Activated B cell treated with CpG ODN at 0.5 μM for 24 hours (primary cell): ENCODE data around the gene RCSD1. TPM values are rescaled to one million over a fixed set of nuclear protein-coding genes. Genes with fewer than 3 reads are reported as not detected.
A peak's percentile ranks its signal among the peaks of the same experiment; 100 is the strongest.

Experiments
- ATAC-seq: fragments of 200-7000 bp; cut with Tn5 transposase; one replicate; pipeline ENCODE4 v1.10.0; 2021; ENCODE audit warnings: low read depth, mild to moderate bottlenecking, moderate library complexity
- CTCF ChIA-PET: fragments of 350-600 bp; sonication (Branson Sonifier 250); formaldehyde crosslinking; loops from one replicate; lab custom pipeline; 2021; ENCODE audit warnings: antibody characterized with exemption; lab: Charles Lee
- POLR2A ChIA-PET: fragments of 350-600 bp; sonication (Branson Sonifier 250); formaldehyde crosslinking; loops from one replicate; lab custom pipeline; 2021; ENCODE audit warnings: antibody characterized with exemption; lab: Charles Lee
- DNase-seq: peaks from one replicate; pipeline ENCODE4 v3.0.0; 2022
- H3K27ac Mint-ChIP-seq: one replicate; pipeline ENCODE4 v1.8.0; 2020; ENCODE audit warnings: mixed read lengths
- H3K27me3 Mint-ChIP-seq: one replicate; pipeline ENCODE4 v1.8.0; 2021; ENCODE audit warnings: mixed read lengths
- H3K36me3 Mint-ChIP-seq: one replicate; pipeline ENCODE4 v1.8.0; 2021; ENCODE audit warnings: low read depth, mixed read lengths
- H3K4me1 Mint-ChIP-seq: one replicate; pipeline ENCODE4 v1.8.0; 2021; ENCODE audit warnings: mixed read lengths
- H3K4me3 Mint-ChIP-seq: one replicate; pipeline ENCODE4 v1.8.0; 2020; ENCODE audit warnings: mild to moderate bottlenecking, mixed read lengths
- H3K9me3 Mint-ChIP-seq: one replicate; pipeline ENCODE4 v1.8.0; 2020; ENCODE audit warnings: mixed read lengths
- CTCF ChIP-seq: fragments of 200-600 bp; IDR thresholded peaks from one replicate; pipeline ENCODE4 v1.8.0; 2022; ENCODE audit warnings: antibody characterized with exemption, mild to moderate bottlenecking
- intact Hi-C: fragments of 100-400 bp; cut with micrococcal nuclease; formaldehyde crosslinking; loops from one replicate; pipeline ENCODE4 v1.15.1; 2024
- total RNA-seq: library from RNA; stranded (reverse); gene quantifications from 2 replicates; pipeline ENCODE4 v1.2.3, GENCODE V29; 2022

Gene RCSD1
- total RNA-seq, 1 donor from 2014 or later, result 185 TPM

- Mint-ChIP-seq H3K4me3 (peak overlapping the region; percentile 11), H3K9me3 (no peaks in the 10 kb centered on the region), H3K4me1 (peaks cover 93% of the 10 kb centered on the region), H3K27ac (peak overlapping the region; percentile 77), H3K27me3 (no peaks in the 10 kb centered on the region), H3K36me3 (peaks cover 94% of the 10 kb centered on the region)
- ATAC-seq (no peak), DNase-seq (no peak)
- POLR2A ChIA-PET, result interaction anchor here (1.3 to 13.8 kb wide), 5 partner anchors 8 to 33 kb away, joined by 4 to 493 read pairs (median 82); no protein-coding TSS in a partner anchor
- intact Hi-C loops, result no loop called here
- CTCF ChIA-PET, result interaction anchor here (1.1 to 11.6 kb wide), 3 partner anchors 19 to 52 kb away, joined by 4 to 229 read pairs (median 28); no protein-coding TSS in a partner anchor
- no peak for TF ChIP-seq CTCF
These were observed 5.9 kb downstream of the RCSD1 start for GRCh38 chr1:167635941-167636340.

- Mint-ChIP-seq H3K27ac (peak overlapping the region; percentile 77), H3K4me3 (peak overlapping the region; percentile 67), H3K27me3 (no peaks in the 10 kb centered on the region), H3K36me3 (peaks cover 95% of the 10 kb centered on the region), H3K9me3 (no peaks in the 10 kb centered on the region), H3K4me1 (peaks cover 100% of the 10 kb centered on the region)
- TF ChIP-seq CTCF, result no peak
- intact Hi-C loops, result no loop called here
- POLR2A ChIA-PET, result interaction anchor here (0.6 to 13.8 kb wide), 9 partner anchors 10 to 84 kb away, joined by 3 to 493 read pairs (median 3); partner anchors contain the start of gene CREG1
- no peak for ATAC-seq
- CTCF ChIA-PET, result interaction anchor here (0.9 to 11.6 kb wide), 6 partner anchors 13 to 82 kb away, joined by 3 to 229 read pairs (median 12); no protein-coding TSS in a partner anchor
- DNase-seq, result no peak
These were observed 8.0 kb downstream of the RCSD1 start for GRCh38 chr1:167638064-167638463.

GRCh38 chr1:167640051-167640450 is 10.0 kb downstream of the RCSD1 start:
- Mint-ChIP-seq H3K36me3 (peaks cover 95% of the 10 kb centered on the region), H3K9me3 (no peaks in the 10 kb centered on the region), H3K4me3 (no peak overlapping the region), H3K4me1 (peaks cover 100% of the 10 kb centered on the region), H3K27me3 (no peaks in the 10 kb centered on the region), H3K27ac (peak overlapping the region; percentile 43)
- ChIA-PET CTCF (no interaction called here), POLR2A (interaction anchor here (1.3 kb wide), 2 partner anchors 10 to 37 kb away, joined by 3 to 5 read pairs; no protein-coding TSS in a partner anchor)
- ATAC-seq (no peak), DNase-seq (no peak)
- intact Hi-C loops, result no loop called here
- TF ChIP-seq CTCF, result no peak

- no peak for TF ChIP-seq CTCF
- H3K9me3 Mint-ChIP-seq, result no peaks in the 10 kb centered on the region
- ATAC-seq (no peak), DNase-seq (no peak)
- POLR2A ChIA-PET, result interaction anchor here (1.0 to 6.7 kb wide), 5 partner anchors 8 to 46 kb away, joined by 3 to 82 read pairs (median 5); partner anchors contain the start of gene RCSD1
- H3K27ac Mint-ChIP-seq, result peak overlapping the region; percentile 10
- H3K4me3 Mint-ChIP-seq, result no peak overlapping the region
- intact Hi-C loops, result no loop called here
- H3K27me3 Mint-ChIP-seq, result no peaks in the 10 kb centered on the region
- peaks cover 93% of the 10 kb centered on the region for H3K36me3 Mint-ChIP-seq
- H3K4me1 Mint-ChIP-seq, result peaks cover 99% of the 10 kb centered on the region
- CTCF ChIA-PET, result interaction anchor here (1.1 to 1.7 kb wide), 2 partner anchors 41 to 46 kb away, joined by 4 to 9 read pairs; no protein-coding TSS in a partner anchor
These were observed 11.9 kb downstream of the RCSD1 start for GRCh38 chr1:167641786-167642500.

GRCh38 chr1:167642501-167642826 is 12.4 kb downstream of the RCSD1 start:
- CTCF ChIA-PET, result interaction anchor here (1.1 to 1.7 kb wide), 2 partner anchors 42 to 45 kb away, joined by 4 to 9 read pairs; no protein-coding TSS in a partner anchor
- H3K27me3 Mint-ChIP-seq, result no peaks in the 10 kb centered on the region
- H3K4me1 Mint-ChIP-seq, result peaks cover 97% of the 10 kb centered on the region
- no peak for ATAC-seq
- POLR2A ChIA-PET, result interaction anchor here (1.0 to 6.7 kb wide), 5 partner anchors 7 to 45 kb away, joined by 3 to 82 read pairs (median 5); partner anchors contain the start of gene RCSD1
- H3K27ac Mint-ChIP-seq, result peak overlapping the region; percentile 10
- intact Hi-C loops, result no loop called here
- DNase-seq, result no peak
- no peak overlapping the region for H3K4me3 Mint-ChIP-seq
- no peak for TF ChIP-seq CTCF
- no peaks in the 10 kb centered on the region for H3K9me3 Mint-ChIP-seq
- peaks cover 88% of the 10 kb centered on the region for H3K36me3 Mint-ChIP-seq
